Measurements from ENCODE around the gene CDH4.

- no peak for TF ChIP-seq USF1 (IDR thresholded peaks at IDR 0.05)
- no peak for TF ChIP-seq EP300 (IDR thresholded peaks at IDR 0.05; ENCODE audit: borderline replicate concordance)
- no peak for TF ChIP-seq REST (IDR thresholded peaks at IDR 0.05; ENCODE audit: low read depth)
- TF ChIP-seq RAD21 (IDR thresholded peaks at IDR 0.05; ENCODE audit: low read depth), result no peak
- TF ChIP-seq MAX (IDR thresholded peaks at IDR 0.05), result no peak
- no peak for TF ChIP-seq CREB1 (IDR thresholded peaks at IDR 0.05; ENCODE audit: low read depth)
- TF ChIP-seq YY1 (IDR thresholded peaks at IDR 0.05; ENCODE audit: low read depth), result no peak
- no peak for TF ChIP-seq TAF1 (IDR thresholded peaks at IDR 0.05; ENCODE audit: low read depth)
- no peak for TF ChIP-seq EGR1 (IDR thresholded peaks at IDR 0.05)
Observed at GRCh38 chr20:61627791-61628415, 375.8 kb downstream of the CDH4 start.

All from Ishikawa (cell line).